ENCODE data around the gene KRTAP12-2. TPM values are rescaled to one million over a fixed set of nuclear protein-coding genes. Genes with fewer than 3 reads are reported as not detected.
A peak's percentile ranks its signal among the peaks of the same experiment; 100 is the strongest.

Gene KRTAP12-2
- total RNA-seq, 3 donors from 2014 or later, result not detected

- TF ChIP-seq CTCF (IDR thresholded peaks at IDR 0.05), result no peak
- DNase-seq, result no peak
- no peak within 1 kb of the TSS for H3K4me3 ChIP-seq
- H3K9me3 ChIP-seq, result no peaks in the 10 kb centered on the region
- no peaks in the 10 kb centered on the region for H3K36me3 ChIP-seq (ENCODE audit: low read depth)
- no peaks in the 10 kb centered on the region for H3K4me1 ChIP-seq (ENCODE audit: low read depth)
- ATAC-seq, result no peak
- intact Hi-C loops (cut with DNase I, micrococcal nuclease), result no loop called here
Observed at GRCh38 chr21:44711327-44712202, 44.8 kb upstream of the KRTAP12-2 start, which contains the start of gene TSPEAR. TSPEAR (minus strand) TSS chr21:44711572; CDS start chr21:44711514, 58 bp downstream.

- DNase-seq, result no peak
- no peaks in the 10 kb centered on the region for H3K9me3 ChIP-seq
- intact Hi-C loops (cut with DNase I, micrococcal nuclease), result no loop called here
- H3K4me1 ChIP-seq (ENCODE audit: low read depth), result no peaks in the 10 kb centered on the region
- H3K4me3 ChIP-seq, result no peak overlapping the region
- no peak for TF ChIP-seq CTCF (IDR thresholded peaks at IDR 0.05)
- no peaks in the 10 kb centered on the region for H3K36me3 ChIP-seq (ENCODE audit: low read depth)
- ATAC-seq, result peak; percentile 32
Observed at GRCh38 chr21:44710756-44711326, 44.1 kb upstream of the KRTAP12-2 start.

- intact Hi-C loops (cut with DNase I, micrococcal nuclease), result no loop called here
- H3K9me3 ChIP-seq, result no peaks in the 10 kb centered on the region
- H3K36me3 ChIP-seq (ENCODE audit: low read depth), result no peaks in the 10 kb centered on the region
- TF ChIP-seq CTCF (IDR thresholded peaks at IDR 0.05), result no peak
- ATAC-seq (no peak), DNase-seq (no peak)
- H3K4me3 ChIP-seq, result no peak overlapping the region
- H3K4me1 ChIP-seq (ENCODE audit: low read depth), result no peaks in the 10 kb centered on the region
Observed at GRCh38 chr21:44710294-44710665, 43.6 kb upstream of the KRTAP12-2 start.

GRCh38 chr21:44709426-44710293 lies 42.9 kb upstream of the KRTAP12-2 start:
- H3K9me3 ChIP-seq, result no peaks in the 10 kb centered on the region
- no peak overlapping the region for H3K4me3 ChIP-seq
- ATAC-seq (no peak), DNase-seq (no peak)
- no peaks in the 10 kb centered on the region for H3K4me1 ChIP-seq (ENCODE audit: low read depth)
- intact Hi-C loops (cut with DNase I, micrococcal nuclease), result no loop called here
- no peaks in the 10 kb centered on the region for H3K36me3 ChIP-seq (ENCODE audit: low read depth)
- no peak for TF ChIP-seq CTCF (IDR thresholded peaks at IDR 0.05)

DNA sequence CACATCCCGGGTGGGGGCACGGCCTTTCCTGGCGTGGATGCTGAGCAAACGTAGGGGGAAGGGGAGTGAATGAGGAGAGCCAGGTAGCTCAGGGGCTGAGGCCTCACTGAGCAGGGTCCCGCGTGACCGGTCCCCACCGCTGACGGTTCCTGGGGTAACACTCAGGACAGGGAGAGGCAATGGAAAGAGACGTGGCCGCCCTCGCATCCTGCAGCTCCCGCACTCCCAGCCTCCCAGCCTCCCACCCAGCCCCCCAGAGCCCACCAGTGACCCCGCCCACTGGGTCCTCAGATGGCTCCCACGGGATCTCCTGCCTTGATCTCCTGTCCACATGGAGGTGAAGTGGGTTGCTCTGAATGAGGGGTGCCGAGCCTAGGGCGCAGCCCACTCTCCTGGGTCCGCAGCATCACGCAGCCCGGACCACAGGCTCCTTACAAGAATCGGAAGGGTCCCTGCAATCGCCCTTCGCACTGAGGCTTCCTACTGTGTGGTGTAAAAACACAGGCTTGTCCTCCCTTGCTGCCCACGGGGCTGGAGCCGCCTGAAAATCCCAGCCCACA lies 42.2 kb upstream of the KRTAP12-2 start:
- H3K4me1 ChIP-seq (ENCODE audit: low read depth), result no peaks in the 10 kb centered on the region
- ATAC-seq (no peak), DNase-seq (no peak)
- no peak overlapping the region for H3K4me3 ChIP-seq
- no peaks in the 10 kb centered on the region for H3K36me3 ChIP-seq (ENCODE audit: low read depth)
- intact Hi-C loops (cut with DNase I, micrococcal nuclease), result no loop called here
- no peaks in the 10 kb centered on the region for H3K9me3 ChIP-seq
- TF ChIP-seq CTCF (IDR thresholded peaks at IDR 0.05), result no peak
